ENCODE results near the gene CSPG4. TPM values are rescaled to one million over a fixed set of nuclear protein-coding genes. Genes with fewer than 3 reads are reported as not detected.

CSPG4 gene
- total and polyA plus RNA-seq, 9 of the 15 experiments (the other 6 are each of a cell fraction or from before 2014, with no cell fraction given) = under 0.01 to 0.07 (median 0.04) TPM; not detected in 5

DNA sequence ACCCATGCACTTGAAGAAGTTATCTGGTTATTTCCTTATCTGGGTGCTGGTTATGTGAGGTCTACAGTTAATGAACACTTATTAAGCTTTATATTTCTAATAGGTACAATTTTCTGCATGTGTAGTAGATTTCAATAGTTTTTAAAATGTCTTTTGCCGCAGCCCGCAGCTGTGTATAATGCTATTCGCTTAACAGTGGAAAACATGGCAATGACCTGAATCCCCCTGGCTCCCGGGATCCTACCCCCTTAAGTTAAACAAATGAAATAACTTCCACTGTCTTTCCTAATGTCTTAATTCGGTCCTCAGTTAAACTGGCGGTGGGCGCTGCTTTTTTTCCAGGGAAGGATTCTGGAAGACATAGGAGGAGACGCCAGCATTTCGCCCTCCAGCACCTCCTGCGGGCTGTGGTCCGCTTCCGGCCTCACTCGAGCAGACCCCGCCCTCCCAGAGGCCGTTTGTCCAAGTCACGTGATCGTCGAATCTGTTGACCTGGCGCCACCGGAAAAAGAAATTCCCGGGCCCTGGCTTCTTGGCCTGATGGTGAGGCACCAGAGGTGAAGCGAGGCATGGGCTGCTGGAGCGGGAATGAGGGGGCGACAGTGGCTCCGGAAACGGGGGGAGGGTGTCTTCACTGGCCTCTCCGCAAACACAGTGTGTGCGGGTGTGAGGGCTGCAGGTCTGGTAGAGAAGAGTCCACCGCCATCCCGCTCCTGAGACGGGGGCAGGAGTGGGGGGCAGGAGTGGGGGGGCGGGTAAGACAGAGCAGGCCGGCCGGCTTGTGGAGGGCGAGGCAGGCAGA lies 45.6 kb upstream of the CSPG4 start (continued):
- TF ChIP-seq, protein P1, sequence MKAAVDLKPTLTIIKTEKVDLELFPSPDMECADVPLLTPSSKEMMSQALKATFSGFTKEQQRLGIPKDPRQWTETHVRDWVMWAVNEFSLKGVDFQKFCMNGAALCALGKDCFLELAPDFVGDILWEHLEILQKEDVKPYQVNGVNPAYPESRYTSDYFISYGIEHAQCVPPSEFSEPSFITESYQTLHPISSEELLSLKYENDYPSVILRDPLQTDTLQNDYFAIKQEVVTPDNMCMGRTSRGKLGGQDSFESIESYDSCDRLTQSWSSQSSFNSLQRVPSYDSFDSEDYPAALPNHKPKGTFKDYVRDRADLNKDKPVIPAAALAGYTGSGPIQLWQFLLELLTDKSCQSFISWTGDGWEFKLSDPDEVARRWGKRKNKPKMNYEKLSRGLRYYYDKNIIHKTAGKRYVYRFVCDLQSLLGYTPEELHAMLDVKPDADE (conservative IDR thresholded peaks at IDR 0.05; ENCODE audit: control insufficient read depth, low read depth, low read length) = 0 out of 2 replicates have a peak, but pooled peaks have one; percentile 46
- TF ChIP-seq KAT8 (IDR thresholded peaks at IDR 0.05; ENCODE audit: low read depth) (no peak), ZNF589 (CRISPR knock-in tag; IDR thresholded peaks at IDR 0.05; ENCODE audit: low read depth) (peak; percentile 84; the same call in 1 of the 2 replicates), SREBF2 (CRISPR knock-in tag; IDR thresholded peaks at IDR 0.05) (no peak), MTF1 (CRISPR knock-in tag; IDR thresholded peaks at IDR 0.05; ENCODE audit: borderline replicate concordance) (no peak), ILF3 (IDR thresholded peaks at IDR 0.05; ENCODE audit: borderline replicate concordance) (no peak), TCF3 (CRISPR knock-in tag; IDR thresholded peaks at IDR 0.05) (no peak; the same call in 1 of the 2 replicates), ZNF75A (CRISPR knock-in tag; IDR thresholded peaks at IDR 0.05) (no peak), CCNT2 (IDR thresholded peaks at IDR 0.05; ENCODE audit: borderline replicate concordance, extremely low read depth, insufficient read length, low read depth, low read length) (peak; percentile 37), ZNF77 (CRISPR knock-in tag; IDR thresholded peaks at IDR 0.05) (no peak), POLR2G (IDR thresholded peaks at IDR 0.05; ENCODE audit: low read depth, low read length) (peak; percentile 94), KDM4B (IDR thresholded peaks at IDR 0.05; ENCODE audit: borderline replicate concordance in 2 of 2, low read depth in 1 of 2) (0 out of 4 replicates have a peak, but pooled peaks of 1 of the 2 experiments have one; percentile 75), ZEB2 (IDR thresholded peaks at IDR 0.05) (no peak), LEF1 (IDR thresholded peaks at IDR 0.05) (no peak; the same call in 1 of the 2 replicates), ZNF239 (CRISPR knock-in tag; IDR thresholded peaks at IDR 0.05) (no peak), SPI1 (IDR thresholded peaks at IDR 0.05; ENCODE audit: borderline replicate concordance, low read depth, low read length) (no peak), ZKSCAN1 (IDR thresholded peaks at IDR 0.05; ENCODE audit: low read depth, low read length) (no peak), THRAP3 (IDR thresholded peaks at IDR 0.05; ENCODE audit: borderline replicate concordance) (no peak), XRCC5 (IDR thresholded peaks at IDR 0.05; ENCODE audit: low read depth, low read length) (no peak), ZNF124 (CRISPR knock-in tag; IDR thresholded peaks at IDR 0.05) (no peak), DPF2 (IDR thresholded peaks at IDR 0.05) (no peak), CEBPG (CRISPR knock-in tag; IDR thresholded peaks at IDR 0.05) (no peak), CEBPG (tag; conservative IDR thresholded peaks at IDR 0.05 in 1 of 2, IDR thresholded peaks at IDR 0.05 in 1 of 2) (no peak), TARDBP (IDR thresholded peaks at IDR 0.05) (no peak)
- TF ChIP-seq, protein P2, sequence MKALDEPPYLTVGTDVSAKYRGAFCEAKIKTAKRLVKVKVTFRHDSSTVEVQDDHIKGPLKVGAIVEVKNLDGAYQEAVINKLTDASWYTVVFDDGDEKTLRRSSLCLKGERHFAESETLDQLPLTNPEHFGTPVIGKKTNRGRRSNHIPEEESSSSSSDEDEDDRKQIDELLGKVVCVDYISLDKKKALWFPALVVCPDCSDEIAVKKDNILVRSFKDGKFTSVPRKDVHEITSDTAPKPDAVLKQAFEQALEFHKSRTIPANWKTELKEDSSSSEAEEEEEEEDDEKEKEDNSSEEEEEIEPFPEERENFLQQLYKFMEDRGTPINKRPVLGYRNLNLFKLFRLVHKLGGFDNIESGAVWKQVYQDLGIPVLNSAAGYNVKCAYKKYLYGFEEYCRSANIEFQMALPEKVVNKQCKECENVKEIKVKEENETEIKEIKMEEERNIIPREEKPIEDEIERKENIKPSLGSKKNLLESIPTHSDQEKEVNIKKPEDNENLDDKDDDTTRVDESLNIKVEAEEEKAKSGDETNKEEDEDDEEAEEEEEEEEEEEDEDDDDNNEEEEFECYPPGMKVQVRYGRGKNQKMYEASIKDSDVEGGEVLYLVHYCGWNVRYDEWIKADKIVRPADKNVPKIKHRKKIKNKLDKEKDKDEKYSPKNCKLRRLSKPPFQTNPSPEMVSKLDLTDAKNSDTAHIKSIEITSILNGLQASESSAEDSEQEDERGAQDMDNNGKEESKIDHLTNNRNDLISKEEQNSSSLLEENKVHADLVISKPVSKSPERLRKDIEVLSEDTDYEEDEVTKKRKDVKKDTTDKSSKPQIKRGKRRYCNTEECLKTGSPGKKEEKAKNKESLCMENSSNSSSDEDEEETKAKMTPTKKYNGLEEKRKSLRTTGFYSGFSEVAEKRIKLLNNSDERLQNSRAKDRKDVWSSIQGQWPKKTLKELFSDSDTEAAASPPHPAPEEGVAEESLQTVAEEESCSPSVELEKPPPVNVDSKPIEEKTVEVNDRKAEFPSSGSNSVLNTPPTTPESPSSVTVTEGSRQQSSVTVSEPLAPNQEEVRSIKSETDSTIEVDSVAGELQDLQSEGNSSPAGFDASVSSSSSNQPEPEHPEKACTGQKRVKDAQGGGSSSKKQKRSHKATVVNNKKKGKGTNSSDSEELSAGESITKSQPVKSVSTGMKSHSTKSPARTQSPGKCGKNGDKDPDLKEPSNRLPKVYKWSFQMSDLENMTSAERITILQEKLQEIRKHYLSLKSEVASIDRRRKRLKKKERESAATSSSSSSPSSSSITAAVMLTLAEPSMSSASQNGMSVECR (CRISPR knock-in tag; IDR thresholded peaks at IDR 0.05) = 0 out of 2 replicates have a peak, but pooled peaks have one; percentile 51
